Measurements from ENCODE around the gene SLC9A9.

GRCh38 chr3:143668924-143669790, 179.1 kb downstream of the SLC9A9 start:
- TF ChIP-seq CTCF (conservative IDR thresholded peaks at IDR 0.05 in 1 of 2, IDR thresholded peaks at IDR 0.05 in 1 of 2; ENCODE audit: low read depth in 1 of 2, low read length in 2 of 2) (no peak), EZH2 (IDR thresholded peaks at IDR 0.05; ENCODE audit: low read length, missing control alignments) (no peak)

Measured in fibroblast of lung (primary cell).